Caco-2 (cell line): ENCODE measurements around the gene SPINK8. TPM values are rescaled to one million over a fixed set of nuclear protein-coding genes. Genes with fewer than 3 reads are reported as not detected.

Experiments used
- BruUV-seq: library from RNA; stranded (reverse); fragments of 400-500 nt; replicated peaks from 2 replicates; lab custom pipeline; 2021; lab: Mats Ljungman, UMichigan
- CTCF ChIA-PET: fragments of 300-600 bp; sonication (Branson Sonifier 250); formaldehyde crosslinking; loops from one replicate; lab custom pipeline; 2022; ENCODE audit warnings: antibody characterized with exemption; lab: Charles Lee
- POLR2A ChIA-PET: fragments of 300-600 bp; sonication (Branson Sonifier 250); formaldehyde crosslinking; loops from one replicate; lab custom pipeline; 2022; ENCODE audit warnings: antibody characterized with exemption; lab: Charles Lee
- DNase-seq, 2 experiments: peaks; one replicate each; pipeline versions ENCODE4 v3.0.0 to v3.0.0-alpha.2; 2020 to 2022
- H3K27me3 ChIP-seq: replicated peaks from 2 replicates; pipeline ENCODE4 v1.6.0; 2011; ENCODE audit warnings: low read length; ENCODE audit not compliant: control insufficient read depth, insufficient read depth
- H3K36me3 ChIP-seq: 2 replicates; pipeline ENCODE4 v1.5.1; 2011; ENCODE audit warnings: low read length; ENCODE audit not compliant: control insufficient read depth, insufficient read depth
- H3K4me1 ChIP-seq: fragments of 250-450 bp; sonication (Bioruptor Pico); 2 replicates; pipeline ENCODE4 v1.5.1; 2020; ENCODE audit warnings: mild to moderate bottlenecking
- H3K4me3 ChIP-seq: 2 replicates; pipeline ENCODE4 v1.5.1; 2011; ENCODE audit warnings: low read depth, mild to moderate bottlenecking, control low read depth, low read length
- H3K9me3 ChIP-seq: fragments of 250-450 bp; sonication (Bioruptor Pico); 2 replicates; pipeline ENCODE4 v1.5.1; 2020; ENCODE audit warnings: mild to moderate bottlenecking, moderate library complexity
- H3K27ac Mint-ChIP-seq: one replicate; pipeline ENCODE4 v1.8.0; 2022; ENCODE audit warnings: mixed read lengths; ENCODE audit not compliant: unreplicated experiment
- H3K27me3 Mint-ChIP-seq: one replicate; pipeline ENCODE4 v1.8.0; 2022; ENCODE audit warnings: mixed read lengths; ENCODE audit not compliant: insufficient read depth, unreplicated experiment
- H3K36me3 Mint-ChIP-seq: one replicate; pipeline ENCODE4 v1.8.0; 2022; ENCODE audit warnings: mild to moderate bottlenecking, mixed read lengths; ENCODE audit not compliant: insufficient read depth, unreplicated experiment
- H3K4me1 Mint-ChIP-seq: one replicate; pipeline ENCODE4 v1.8.0; 2022; ENCODE audit warnings: low read depth, mixed read lengths; ENCODE audit not compliant: unreplicated experiment
- H3K4me3 Mint-ChIP-seq: one replicate; pipeline ENCODE4 v1.8.0; 2022; ENCODE audit warnings: mild to moderate bottlenecking, moderate library complexity, mixed read lengths; ENCODE audit not compliant: unreplicated experiment
- H3K9me3 Mint-ChIP-seq: one replicate; pipeline ENCODE4 v1.8.0; 2022; ENCODE audit warnings: mixed read lengths; ENCODE audit not compliant: unreplicated experiment
- intact Hi-C: fragments of 100-400 bp; cut with micrococcal nuclease; formaldehyde crosslinking; loops from one replicate; pipeline ENCODE4 v1.10.0; 2022; ENCODE audit not compliant: unreplicated experiment
- total RNA-seq: library from RNA; stranded (reverse); gene quantifications from 2 replicates; pipeline ENCODE4 v1.2.3, GENCODE V29; 2022
- TF ChIP-seq, protein P1 (sequence below), 2 experiments: fragments of 200-600 bp in 1 of 2; IDR thresholded peaks; 1 replicate in 1 of 2; 2 replicates in 1 of 2; pipeline versions ENCODE4 v1.5.1 to v1.8.0; 2011 to 2022; ENCODE audit warnings: antibody characterized with exemption in 1 of 2, control low read depth in 1 of 2, inconsistent platforms in 1 of 2, low read depth in 1 of 2, low read length in 1 of 2, mild to moderate bottlenecking in 1 of 2, moderate library complexity in 1 of 2; ENCODE audit not compliant: insufficient read depth in 1 of 2, severe bottlenecking in 1 of 2, unreplicated experiment in 1 of 2

Gene SPINK8
- total RNA-seq, 1 experiment from 2014 or later, result not detected

DNA sequence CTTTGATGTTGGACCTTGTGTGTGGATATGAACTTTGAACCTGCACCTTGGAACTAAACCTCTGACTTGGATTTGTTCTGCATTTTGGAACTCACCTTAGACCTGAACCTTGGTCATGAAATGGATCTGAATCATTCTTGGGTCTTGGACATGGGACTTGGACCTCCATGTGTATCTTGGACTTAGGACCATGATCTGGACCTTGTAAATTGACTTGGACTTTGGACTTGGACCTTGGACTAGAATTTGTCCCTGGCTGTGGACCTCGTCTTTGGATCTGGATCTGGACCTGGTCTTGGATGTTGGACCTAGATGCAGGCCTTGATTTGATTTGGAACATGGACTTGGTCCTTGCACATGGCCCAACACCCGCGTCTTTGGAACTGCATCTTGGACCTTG lies 47.2 kb downstream of the SPINK8 start:
- TF ChIP-seq, protein P1, sequence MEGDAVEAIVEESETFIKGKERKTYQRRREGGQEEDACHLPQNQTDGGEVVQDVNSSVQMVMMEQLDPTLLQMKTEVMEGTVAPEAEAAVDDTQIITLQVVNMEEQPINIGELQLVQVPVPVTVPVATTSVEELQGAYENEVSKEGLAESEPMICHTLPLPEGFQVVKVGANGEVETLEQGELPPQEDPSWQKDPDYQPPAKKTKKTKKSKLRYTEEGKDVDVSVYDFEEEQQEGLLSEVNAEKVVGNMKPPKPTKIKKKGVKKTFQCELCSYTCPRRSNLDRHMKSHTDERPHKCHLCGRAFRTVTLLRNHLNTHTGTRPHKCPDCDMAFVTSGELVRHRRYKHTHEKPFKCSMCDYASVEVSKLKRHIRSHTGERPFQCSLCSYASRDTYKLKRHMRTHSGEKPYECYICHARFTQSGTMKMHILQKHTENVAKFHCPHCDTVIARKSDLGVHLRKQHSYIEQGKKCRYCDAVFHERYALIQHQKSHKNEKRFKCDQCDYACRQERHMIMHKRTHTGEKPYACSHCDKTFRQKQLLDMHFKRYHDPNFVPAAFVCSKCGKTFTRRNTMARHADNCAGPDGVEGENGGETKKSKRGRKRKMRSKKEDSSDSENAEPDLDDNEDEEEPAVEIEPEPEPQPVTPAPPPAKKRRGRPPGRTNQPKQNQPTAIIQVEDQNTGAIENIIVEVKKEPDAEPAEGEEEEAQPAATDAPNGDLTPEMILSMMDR (IDR thresholded peaks at IDR 0.05; ENCODE audit: insufficient read depth in 1 of 2, low read depth in 1 of 2, low read length in 1 of 2, severe bottlenecking in 1 of 2, unreplicated experiment in 1 of 2), result no peak
- peaks cover 5% of the 10 kb centered on the region for H3K36me3 Mint-ChIP-seq
- CTCF ChIA-PET, result interaction anchor here (1.4 kb wide), 1 partner anchor 150 kb away, joined by 4 read pairs; no protein-coding TSS in a partner anchor
- intact Hi-C loops, result no loop called here
- no peak overlapping the region for H3K4me3 ChIP-seq
- no peaks in the 10 kb centered on the region for H3K27me3 Mint-ChIP-seq
- no peaks in the 10 kb centered on the region for H3K36me3 ChIP-seq
- no peaks in the 10 kb centered on the region for H3K27me3 ChIP-seq
- no peak for DNase-seq
- no peaks in the 10 kb centered on the region for H3K4me1 Mint-ChIP-seq
- no TSS peak for BruUV-seq
- no peaks in the 10 kb centered on the region for H3K9me3 ChIP-seq
- POLR2A ChIA-PET, result interaction anchor here (0.6 kb wide), 1 partner anchor 156 kb away, joined by 7 read pairs; no protein-coding TSS in a partner anchor
- no peaks in the 10 kb centered on the region for H3K4me1 ChIP-seq
- H3K27ac Mint-ChIP-seq, result no peak overlapping the region
- H3K4me3 Mint-ChIP-seq, result no peak overlapping the region
- no peaks in the 10 kb centered on the region for H3K9me3 Mint-ChIP-seq

DNA sequence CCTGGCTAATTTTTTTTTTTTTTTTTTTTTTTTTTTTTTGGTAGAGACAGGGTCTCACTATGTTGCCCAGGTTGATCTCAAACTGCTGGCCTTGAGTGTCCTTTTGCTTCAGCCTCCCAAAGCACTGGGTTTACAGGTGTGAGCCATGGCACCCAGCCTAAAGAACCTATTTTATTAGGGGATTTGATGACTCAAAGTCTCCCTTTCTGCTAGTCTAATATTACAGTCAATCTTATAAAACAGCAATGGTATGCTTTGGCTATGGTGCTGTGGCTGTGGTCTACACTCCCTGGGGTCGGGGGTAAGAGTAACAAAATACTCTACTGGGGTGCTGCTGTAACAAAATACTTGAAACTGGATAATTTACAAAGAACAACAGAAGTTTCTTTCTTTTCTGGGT lies 47.8 kb downstream of the SPINK8 start:
- no peak for DNase-seq
- BruUV-seq, result no TSS peak
- intact Hi-C loops, result no loop called here
- no peaks in the 10 kb centered on the region for H3K4me1 ChIP-seq
- no peaks in the 10 kb centered on the region for H3K9me3 Mint-ChIP-seq
- POLR2A ChIA-PET, result interaction anchor here (0.5 kb wide), 1 partner anchor 146 kb away, joined by 3 read pairs; no protein-coding TSS in a partner anchor
- CTCF ChIA-PET, result interaction anchor here (1.1 kb wide), 1 partner anchor 151 kb away, joined by 3 read pairs; no protein-coding TSS in a partner anchor
- H3K36me3 Mint-ChIP-seq, result peaks cover 5% of the 10 kb centered on the region
- no peak overlapping the region for H3K4me3 Mint-ChIP-seq
- no peak overlapping the region for H3K27ac Mint-ChIP-seq
- H3K27me3 ChIP-seq, result no peaks in the 10 kb centered on the region
- H3K4me3 ChIP-seq, result no peak overlapping the region
- H3K27me3 Mint-ChIP-seq, result no peaks in the 10 kb centered on the region
- H3K4me1 Mint-ChIP-seq, result no peaks in the 10 kb centered on the region
- no peaks in the 10 kb centered on the region for H3K9me3 ChIP-seq
- TF ChIP-seq, protein P1 (IDR thresholded peaks at IDR 0.05; ENCODE audit: insufficient read depth in 1 of 2, low read depth in 1 of 2, low read length in 1 of 2, severe bottlenecking in 1 of 2, unreplicated experiment in 1 of 2), result no peak
- H3K36me3 ChIP-seq, result no peaks in the 10 kb centered on the region

DNA sequence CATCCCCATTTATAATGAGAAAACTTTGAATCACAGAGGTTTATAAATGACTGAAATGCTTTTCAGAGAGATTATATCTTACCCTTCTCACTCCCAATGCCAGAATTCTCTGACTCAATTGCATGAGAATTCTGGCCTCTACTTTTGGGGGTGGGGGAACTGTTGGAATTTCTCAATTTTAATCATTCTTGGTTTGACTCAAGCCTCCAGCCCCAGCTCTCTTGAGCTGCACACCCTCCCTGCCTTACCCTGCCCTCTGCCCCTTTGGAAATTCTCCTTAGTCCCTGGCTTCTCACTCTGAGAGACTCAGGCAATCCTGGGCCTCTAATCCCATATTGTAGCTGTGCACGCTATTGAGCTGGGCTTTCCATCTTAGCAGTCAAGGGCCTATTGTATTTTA lies 48.3 kb downstream of the SPINK8 start:
- TF ChIP-seq, protein P1 (IDR thresholded peaks at IDR 0.05; ENCODE audit: insufficient read depth in 1 of 2, low read depth in 1 of 2, low read length in 1 of 2, severe bottlenecking in 1 of 2, unreplicated experiment in 1 of 2), result no peak
- H3K4me1 Mint-ChIP-seq, result no peaks in the 10 kb centered on the region
- Histone ChIP-seq H3K27me3 (no peaks in the 10 kb centered on the region), H3K4me1 (no peaks in the 10 kb centered on the region), H3K4me3 (no peak overlapping the region), H3K36me3 (no peaks in the 10 kb centered on the region), H3K9me3 (no peaks in the 10 kb centered on the region)
- H3K4me3 Mint-ChIP-seq, result no peak overlapping the region
- DNase-seq, result no peak
- no peaks in the 10 kb centered on the region for H3K9me3 Mint-ChIP-seq
- POLR2A ChIA-PET, result interaction anchor here (0.5 kb wide), 1 partner anchor 146 kb away, joined by 3 read pairs; no protein-coding TSS in a partner anchor
- peaks cover 5% of the 10 kb centered on the region for H3K36me3 Mint-ChIP-seq
- H3K27me3 Mint-ChIP-seq, result no peaks in the 10 kb centered on the region
- intact Hi-C loops, result no loop called here
- CTCF ChIA-PET, result interaction anchor here (1.1 kb wide), 1 partner anchor 151 kb away, joined by 3 read pairs; no protein-coding TSS in a partner anchor
- no peak overlapping the region for H3K27ac Mint-ChIP-seq
- no TSS peak for BruUV-seq
